Measurements from ENCODE around the gene GABRR2. TPM values are rescaled to one million over a fixed set of nuclear protein-coding genes. Genes with fewer than 3 reads are reported as not detected.

Gene GABRR2
- polyA plus RNA-seq, 1 donor: 0.55 TPM

DNA sequence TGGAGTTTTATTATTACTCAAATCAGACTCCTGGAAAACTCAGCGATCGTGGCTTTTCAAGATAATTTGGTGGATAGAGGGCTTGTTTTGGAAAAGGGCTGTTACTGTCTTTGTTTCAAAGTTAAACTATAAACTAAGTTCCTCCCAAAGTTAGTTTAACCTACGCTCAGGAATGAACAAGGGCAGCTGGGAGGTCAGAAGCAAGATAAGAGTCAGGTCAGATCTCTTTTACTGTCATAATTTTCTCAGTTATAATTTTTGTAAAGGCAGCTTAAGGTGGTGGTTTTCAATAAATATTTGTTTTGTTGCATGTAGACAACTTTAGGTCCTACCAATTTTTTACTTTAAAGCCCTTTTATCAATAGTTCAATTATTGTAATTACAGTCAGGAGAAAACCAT is 9.2 kb upstream of the GABRR2 start:
- no peaks in the 10 kb centered on the region for H3K4me1 ChIP-seq (ENCODE audit: control insufficient read depth, insufficient read depth, low read length)
- no peaks in the 10 kb centered on the region for H3K27me3 ChIP-seq (ENCODE audit: control insufficient read depth, insufficient read depth, low read length)
- no peak overlapping the region for H3K27ac ChIP-seq (ENCODE audit: low read length)
- peaks cover 21% of the 10 kb centered on the region for H3K36me3 ChIP-seq (ENCODE audit: control insufficient read depth, insufficient read depth, low read length)
- H3K9me3 ChIP-seq (ENCODE audit: control insufficient read depth, low read depth, low read length): no peaks in the 10 kb centered on the region
- DNase-seq: no peak
- H3K4me3 ChIP-seq (ENCODE audit: low read length): no peak overlapping the region
- 30% methylated on average over 2 of the region's 3 CpGs for WGBS (ENCODE audit: insufficient coverage, low lambda C conversion rate)

DNA sequence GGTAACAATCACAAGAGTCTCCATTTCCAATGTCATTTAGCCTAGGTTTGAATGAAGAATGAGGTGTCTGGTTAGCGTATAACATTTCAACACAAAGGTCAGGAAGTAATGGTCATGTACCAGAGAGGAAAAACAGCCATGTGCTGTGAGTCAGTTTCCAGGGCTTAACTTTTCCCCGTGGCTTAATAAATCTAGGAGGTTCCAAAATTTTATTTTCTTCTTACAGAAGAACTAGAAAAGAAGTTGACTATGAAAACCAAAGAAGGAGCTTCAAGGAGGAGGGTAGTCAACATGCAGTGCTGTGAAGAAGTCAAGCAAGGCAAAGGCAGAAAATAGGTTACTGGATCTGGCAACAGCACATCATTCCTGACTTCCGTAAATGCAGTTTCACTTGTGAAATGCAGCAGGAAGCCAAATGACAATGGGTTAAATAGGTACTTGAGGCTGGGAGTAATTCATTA is 8.4 kb upstream of the GABRR2 start:
- Histone ChIP-seq H3K4me3 (ENCODE audit: low read length) (no peak overlapping the region), H3K27ac (ENCODE audit: low read length) (no peak overlapping the region), H3K9me3 (ENCODE audit: control insufficient read depth, low read depth, low read length) (no peaks in the 10 kb centered on the region), H3K4me1 (ENCODE audit: control insufficient read depth, insufficient read depth, low read length) (no peaks in the 10 kb centered on the region), H3K36me3 (ENCODE audit: control insufficient read depth, insufficient read depth, low read length) (peaks cover 15% of the 10 kb centered on the region), H3K27me3 (ENCODE audit: control insufficient read depth, insufficient read depth, low read length) (no peaks in the 10 kb centered on the region)
- DNase-seq: no peak
- WGBS (ENCODE audit: insufficient coverage, low lambda C conversion rate): 80% methylated on average over 1 of the region's 3 CpGs

DNA sequence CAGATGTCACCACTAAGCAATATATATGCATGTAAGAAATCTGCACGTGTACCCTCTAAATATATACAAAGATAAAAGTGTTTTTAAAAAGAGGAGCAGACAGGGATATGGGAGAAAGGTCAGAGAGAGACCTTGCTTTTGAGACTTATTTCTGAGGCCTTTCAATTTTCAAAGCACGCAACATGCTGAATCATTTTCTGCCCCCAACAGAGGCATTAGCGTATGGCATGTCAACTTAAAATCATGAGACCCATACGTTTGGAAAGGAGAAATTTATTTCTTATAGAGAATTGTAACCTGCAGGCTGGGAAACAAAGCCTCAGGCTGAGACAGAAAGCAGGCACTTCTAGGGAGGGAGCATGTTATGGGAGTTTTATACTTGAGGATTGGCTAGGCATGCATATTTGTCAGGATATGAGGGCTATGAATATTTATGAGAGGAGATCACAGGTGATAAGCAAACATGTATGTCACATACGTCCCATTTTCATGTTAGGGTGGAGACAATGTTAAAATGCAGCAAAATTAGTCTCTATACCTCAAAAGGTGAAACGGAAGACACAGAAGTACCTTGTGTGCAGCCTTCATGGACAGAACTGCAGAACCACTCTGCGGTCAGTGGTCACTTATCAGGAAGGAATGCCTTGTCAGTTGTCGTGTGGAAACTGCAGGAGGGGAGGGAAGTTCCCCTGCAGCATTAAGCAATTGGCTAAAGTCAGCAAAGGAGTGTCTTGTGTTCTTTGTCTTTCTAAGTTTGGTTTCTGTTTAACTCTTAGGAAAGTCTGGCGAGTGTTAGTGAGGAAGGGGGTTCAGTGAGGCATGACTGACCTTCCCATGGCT is 6.3 kb upstream of the GABRR2 start:
- Histone ChIP-seq H3K27me3 (ENCODE audit: control insufficient read depth, insufficient read depth, low read length) (no peaks in the 10 kb centered on the region), H3K36me3 (ENCODE audit: control insufficient read depth, insufficient read depth, low read length) (peaks cover 4% of the 10 kb centered on the region), H3K4me3 (ENCODE audit: low read length) (no peak overlapping the region), H3K27ac (ENCODE audit: low read length) (no peak overlapping the region), H3K9me3 (ENCODE audit: control insufficient read depth, low read depth, low read length) (no peaks in the 10 kb centered on the region), H3K4me1 (ENCODE audit: control insufficient read depth, insufficient read depth, low read length) (no peaks in the 10 kb centered on the region)
- no peak for DNase-seq
- 89% methylated on average over 3 of the region's 9 CpGs for WGBS (ENCODE audit: insufficient coverage, low lambda C conversion rate)

DNA sequence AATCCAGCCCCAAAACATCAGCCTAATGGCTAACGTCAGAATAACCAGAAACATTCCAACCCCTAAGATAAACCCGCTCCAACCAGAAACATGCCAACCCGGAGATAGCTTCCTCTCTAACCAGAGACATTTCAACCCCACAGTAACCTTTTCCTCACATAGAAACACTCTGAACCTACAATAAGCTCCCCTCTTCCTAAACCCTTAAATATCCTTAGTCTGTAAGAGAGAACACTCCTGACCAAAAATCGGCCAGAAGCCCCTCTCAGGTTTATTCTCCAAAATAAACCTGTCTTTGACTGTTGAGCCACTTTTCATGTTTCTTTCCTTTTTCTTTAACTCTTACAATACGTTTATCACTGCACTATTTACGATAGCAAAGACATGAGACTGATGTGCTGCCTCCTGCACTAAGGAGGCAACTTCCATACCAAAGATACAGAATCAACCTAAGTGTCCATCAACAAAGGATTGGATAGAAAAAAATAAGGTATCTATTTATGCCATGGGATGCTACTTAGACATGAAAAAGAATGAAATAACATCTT is 5.0 kb upstream of the GABRR2 start:
- H3K9me3 ChIP-seq (ENCODE audit: control insufficient read depth, low read depth, low read length): no peaks in the 10 kb centered on the region
- H3K36me3 ChIP-seq (ENCODE audit: control insufficient read depth, insufficient read depth, low read length): peaks cover 3% of the 10 kb centered on the region
- DNase-seq: no peak
- no peaks in the 10 kb centered on the region for H3K27me3 ChIP-seq (ENCODE audit: control insufficient read depth, insufficient read depth, low read length)
- H3K4me1 ChIP-seq (ENCODE audit: control insufficient read depth, insufficient read depth, low read length): no peaks in the 10 kb centered on the region
- no peak overlapping the region for H3K4me3 ChIP-seq (ENCODE audit: low read length)
- no CpG with 5 or more reads among the region's 6 CpGs for WGBS (ENCODE audit: insufficient coverage, low lambda C conversion rate)
- H3K27ac ChIP-seq (ENCODE audit: low read length): no peak overlapping the region

DNA sequence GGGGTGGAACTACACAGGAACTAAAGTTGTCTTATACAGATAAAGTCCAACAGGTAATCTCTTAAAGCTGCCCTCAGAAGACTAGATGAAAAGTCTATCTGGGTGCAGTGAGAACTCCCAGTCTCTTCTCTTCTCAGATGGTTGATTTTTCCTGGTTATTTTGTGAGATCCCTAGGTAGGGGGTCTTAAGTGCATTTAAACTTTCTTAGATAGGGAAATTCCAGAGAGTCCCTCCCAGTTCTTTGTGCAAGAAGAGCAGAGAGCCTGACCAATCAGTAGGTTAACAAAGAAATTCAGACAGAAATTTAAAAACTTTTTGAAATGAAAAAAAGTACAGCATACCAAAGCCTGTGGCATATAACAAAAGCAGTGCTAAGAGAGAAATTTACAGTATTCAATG is 2.0 kb upstream of the GABRR2 start:
- no peaks in the 10 kb centered on the region for H3K27me3 ChIP-seq (ENCODE audit: control insufficient read depth, insufficient read depth, low read length)
- H3K4me3 ChIP-seq (ENCODE audit: low read length): no peak overlapping the region

DNA sequence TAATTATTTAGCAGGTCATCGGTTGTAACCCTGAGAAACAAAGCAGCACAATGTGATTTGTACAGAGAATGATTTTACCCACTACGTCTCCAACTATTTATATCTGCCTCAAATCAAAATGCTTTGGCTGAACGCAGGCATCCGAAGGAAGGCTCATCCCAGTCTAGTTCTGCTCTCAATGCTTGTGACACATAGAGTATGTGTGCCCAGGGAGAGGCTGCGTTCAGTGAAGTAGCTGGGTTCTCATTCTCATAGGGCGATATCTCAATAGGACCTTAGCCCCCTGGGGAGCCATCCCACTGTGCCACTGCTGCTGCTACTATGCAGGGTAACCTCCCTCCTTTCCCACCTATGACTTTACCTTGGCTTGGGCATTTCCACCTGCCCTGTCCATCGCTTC is 407 bp downstream of the GABRR2 start:
- Histone ChIP-seq H3K27me3 (ENCODE audit: control insufficient read depth, insufficient read depth, low read length) (no peaks in the 10 kb centered on the region), H3K4me1 (ENCODE audit: control insufficient read depth, insufficient read depth, low read length) (peaks cover 3% of the 10 kb centered on the region), H3K36me3 (ENCODE audit: control insufficient read depth, insufficient read depth, low read length) (peaks cover 6% of the 10 kb centered on the region), H3K9me3 (ENCODE audit: control insufficient read depth, low read depth, low read length) (no peaks in the 10 kb centered on the region), H3K4me3 (ENCODE audit: low read length) (no peak overlapping the region), H3K27ac (ENCODE audit: low read length) (no peak overlapping the region)
- 100% methylated on average over 1 of the region's 7 CpGs for WGBS (ENCODE audit: insufficient coverage, low lambda C conversion rate)
- DNase-seq: no peak

More for the DNA sequence above, 2.0 kb upstream of the GABRR2 start:
- no peak for DNase-seq
- Histone ChIP-seq H3K4me1 (ENCODE audit: control insufficient read depth, insufficient read depth, low read length) (peaks cover under 1% of the 10 kb centered on the region), H3K9me3 (ENCODE audit: control insufficient read depth, low read depth, low read length) (no peaks in the 10 kb centered on the region), H3K27ac (ENCODE audit: low read length) (no peak overlapping the region), H3K36me3 (ENCODE audit: control insufficient read depth, insufficient read depth, low read length) (peaks cover 6% of the 10 kb centered on the region)

DNA sequence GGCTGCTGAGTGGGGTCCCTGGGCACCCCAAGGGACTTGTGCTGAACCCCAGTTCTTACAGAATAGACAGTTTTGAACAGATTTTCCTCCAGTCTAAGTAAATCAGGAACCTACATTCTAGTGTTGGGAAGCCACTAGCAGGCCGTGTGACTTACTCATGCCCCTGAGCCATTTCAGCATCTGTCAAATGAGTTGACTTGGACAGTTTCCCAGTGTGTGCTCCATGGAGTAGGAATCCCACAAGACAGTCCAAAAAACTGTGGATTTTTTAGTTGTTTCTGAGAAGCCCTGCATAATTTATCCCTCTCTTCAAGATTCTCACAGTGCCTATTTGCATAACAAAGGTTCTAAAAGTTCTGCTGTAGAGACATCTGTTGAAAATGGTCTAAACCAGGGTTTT is 2.1 kb downstream of the GABRR2 start:
- Histone ChIP-seq H3K9me3 (ENCODE audit: control insufficient read depth, low read depth, low read length) (no peaks in the 10 kb centered on the region), H3K36me3 (ENCODE audit: control insufficient read depth, insufficient read depth, low read length) (peaks cover 6% of the 10 kb centered on the region), H3K27me3 (ENCODE audit: control insufficient read depth, insufficient read depth, low read length) (no peaks in the 10 kb centered on the region), H3K4me1 (ENCODE audit: control insufficient read depth, insufficient read depth, low read length) (peaks cover 3% of the 10 kb centered on the region), H3K27ac (ENCODE audit: low read length) (no peak overlapping the region), H3K4me3 (ENCODE audit: low read length) (no peak overlapping the region)
- WGBS (ENCODE audit: insufficient coverage, low lambda C conversion rate): no CpG with 5 or more reads among the region's 1 CpG
- no peak for DNase-seq

DNA sequence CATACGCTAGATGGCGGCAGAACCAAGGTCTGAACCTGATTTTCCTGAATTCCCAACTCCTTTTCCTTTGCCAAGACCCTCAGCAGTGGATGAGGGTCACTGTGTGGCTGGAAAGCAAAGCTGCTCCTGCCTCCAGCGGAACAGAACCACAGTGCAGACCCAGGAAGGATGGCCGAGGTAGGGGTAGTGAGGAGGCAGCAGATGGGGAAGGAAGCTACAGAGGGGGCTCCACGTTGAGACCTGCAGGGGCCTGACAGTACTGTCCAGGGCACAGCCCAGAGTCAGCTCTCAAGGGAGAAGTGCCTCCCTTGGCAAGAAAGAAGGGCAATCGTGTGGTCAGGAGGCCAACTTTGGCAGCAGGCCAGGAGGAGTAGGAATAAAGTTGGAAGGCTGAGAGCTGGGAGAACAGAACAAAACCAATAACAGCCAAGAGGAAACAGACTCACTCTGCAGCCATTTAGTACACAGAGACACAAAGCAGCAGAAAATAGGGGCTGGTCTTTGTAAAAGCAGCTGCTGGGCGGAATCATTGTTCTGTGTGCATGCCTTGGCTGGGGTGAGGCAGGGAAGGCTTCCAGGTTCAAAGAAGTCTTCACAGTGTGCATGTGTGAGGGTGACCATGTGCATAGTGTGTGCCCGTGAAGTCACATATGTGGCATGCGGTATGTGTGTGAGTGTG is 3.1 kb downstream of the GABRR2 start:
- Histone ChIP-seq H3K4me1 (ENCODE audit: control insufficient read depth, insufficient read depth, low read length) (peaks cover 3% of the 10 kb centered on the region), H3K4me3 (ENCODE audit: low read length) (no peak overlapping the region), H3K9me3 (ENCODE audit: control insufficient read depth, low read depth, low read length) (no peaks in the 10 kb centered on the region), H3K36me3 (ENCODE audit: control insufficient read depth, insufficient read depth, low read length) (peaks cover 6% of the 10 kb centered on the region), H3K27me3 (ENCODE audit: control insufficient read depth, insufficient read depth, low read length) (no peaks in the 10 kb centered on the region), H3K27ac (ENCODE audit: low read length) (no peak overlapping the region)
- DNase-seq: peak; percentile 35 to 39
- 20% methylated on average over 1 of the region's 9 CpGs for WGBS (ENCODE audit: insufficient coverage, low lambda C conversion rate)

DNA sequence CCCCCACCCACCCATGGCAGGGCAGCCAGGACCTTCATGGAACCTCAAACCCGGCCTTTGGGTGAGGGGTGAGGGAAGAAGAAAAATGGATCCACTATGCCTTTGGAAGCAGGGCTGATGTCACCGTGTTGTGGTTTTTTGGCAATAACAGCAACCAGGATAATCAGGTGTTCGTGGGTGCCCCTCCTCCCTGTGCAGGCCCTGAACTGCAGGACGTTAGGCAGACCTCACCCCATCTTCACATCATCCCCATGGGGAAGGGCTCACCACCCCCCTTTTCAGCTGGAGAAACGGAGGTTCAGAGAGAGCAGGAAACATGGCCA is 3.6 kb downstream of the GABRR2 start:
- no peak for DNase-seq
- peaks cover 4% of the 10 kb centered on the region for H3K36me3 ChIP-seq (ENCODE audit: control insufficient read depth, insufficient read depth, low read length)
- no peak overlapping the region for H3K27ac ChIP-seq (ENCODE audit: low read length)
- H3K4me3 ChIP-seq (ENCODE audit: low read length): no peak overlapping the region
- peaks cover 3% of the 10 kb centered on the region for H3K4me1 ChIP-seq (ENCODE audit: control insufficient read depth, insufficient read depth, low read length)
- no peaks in the 10 kb centered on the region for H3K9me3 ChIP-seq (ENCODE audit: control insufficient read depth, low read depth, low read length)
- no peaks in the 10 kb centered on the region for H3K27me3 ChIP-seq (ENCODE audit: control insufficient read depth, insufficient read depth, low read length)
- no CpG with 5 or more reads among the region's 5 CpGs for WGBS (ENCODE audit: insufficient coverage, low lambda C conversion rate)

DNA sequence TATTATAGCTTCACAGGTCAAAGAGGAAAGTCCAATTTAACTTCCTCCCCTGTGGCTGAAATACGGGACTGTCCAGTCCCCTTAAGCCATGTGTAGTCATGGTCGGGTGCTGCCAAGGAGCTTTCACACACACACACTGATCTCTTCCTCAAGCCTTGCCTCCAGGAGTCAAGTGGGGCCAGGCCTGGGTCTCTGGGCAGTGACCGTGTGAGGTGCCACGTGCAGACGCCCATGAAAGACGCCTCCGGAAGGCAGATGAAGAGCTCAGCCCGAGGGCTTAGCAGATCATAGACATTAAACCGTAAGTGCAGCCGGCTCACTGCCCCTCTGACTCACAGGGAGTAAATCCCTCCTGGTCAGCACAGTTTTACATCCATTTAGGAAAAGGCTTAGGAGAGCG is 4.2 kb downstream of the GABRR2 start:
- Histone ChIP-seq H3K9me3 (ENCODE audit: control insufficient read depth, low read depth, low read length) (no peaks in the 10 kb centered on the region), H3K4me3 (ENCODE audit: low read length) (no peak overlapping the region), H3K36me3 (ENCODE audit: control insufficient read depth, insufficient read depth, low read length) (peaks cover 4% of the 10 kb centered on the region), H3K4me1 (ENCODE audit: control insufficient read depth, insufficient read depth, low read length) (peaks cover 3% of the 10 kb centered on the region), H3K27ac (ENCODE audit: low read length) (no peak overlapping the region), H3K27me3 (ENCODE audit: control insufficient read depth, insufficient read depth, low read length) (no peaks in the 10 kb centered on the region)
- peak in 1 of 2 donors; percentile 13 for DNase-seq
- WGBS (ENCODE audit: insufficient coverage, low lambda C conversion rate): no CpG with 5 or more reads among the region's 11 CpGs

Data from large intestine (tissue), 3 donors.